Activated CD8-positive, alpha-beta memory T cell treated with anti-CD3 and anti-CD28 coated beads, Interleukin-2, amount 50 U/mL, for 4 hours (primary cell): ENCODE measurements around the gene ST3GAL6.

Experiments
- DNase-seq: peaks from one replicate; pipeline ENCODE4 v3.0.0-alpha.2; 2020

Gene ST3GAL6

DNA sequence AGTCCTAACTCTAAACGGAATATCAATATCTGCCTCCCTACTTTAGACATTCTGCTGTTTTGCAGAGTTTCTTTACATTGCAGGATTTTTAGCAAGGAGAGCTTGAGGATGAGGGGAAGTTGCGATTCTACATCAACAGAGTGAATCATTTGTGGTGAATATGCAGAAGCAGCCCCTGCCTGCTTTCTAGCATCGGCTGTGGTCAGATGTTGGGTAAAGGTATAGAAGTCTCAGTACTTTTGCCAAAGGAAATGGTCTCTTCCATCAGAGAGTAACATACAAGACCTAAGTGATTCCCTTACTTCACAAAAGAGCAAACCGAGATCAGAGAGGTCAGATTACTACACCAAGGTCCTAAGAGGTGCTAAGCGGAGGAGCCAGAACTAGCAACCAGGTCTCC is 15.2 kb downstream of the ST3GAL6 start:
- DNase-seq, result no peak

GRCh38 chr3:98778852-98779413 is 15.8 kb downstream of the ST3GAL6 start:
- DNase-seq, result no peak

GRCh38 chr3:98779541-98780335 is 16.6 kb downstream of the ST3GAL6 start:
- no peak for DNase-seq

DNA sequence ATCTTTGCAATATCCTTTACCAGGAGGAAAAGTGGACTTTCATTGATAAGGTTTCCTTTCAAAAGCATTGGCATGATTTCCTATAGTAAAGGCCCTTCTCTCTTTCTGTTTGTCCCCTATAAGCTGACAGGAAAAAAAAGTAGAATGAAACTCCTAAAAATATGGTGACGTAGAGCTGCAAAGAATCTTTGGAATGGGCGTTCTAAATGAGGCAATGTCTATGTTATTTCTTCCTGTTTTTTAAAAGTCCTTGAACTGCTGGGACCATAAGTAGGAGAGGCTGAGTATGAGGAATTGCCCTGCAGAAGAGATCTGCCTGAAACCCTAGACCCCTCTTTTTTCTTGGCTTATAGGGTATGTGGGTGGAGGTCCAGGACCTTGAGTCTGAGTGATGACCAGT is 17.2 kb downstream of the ST3GAL6 start:
- DNase-seq, result no peak

DNA sequence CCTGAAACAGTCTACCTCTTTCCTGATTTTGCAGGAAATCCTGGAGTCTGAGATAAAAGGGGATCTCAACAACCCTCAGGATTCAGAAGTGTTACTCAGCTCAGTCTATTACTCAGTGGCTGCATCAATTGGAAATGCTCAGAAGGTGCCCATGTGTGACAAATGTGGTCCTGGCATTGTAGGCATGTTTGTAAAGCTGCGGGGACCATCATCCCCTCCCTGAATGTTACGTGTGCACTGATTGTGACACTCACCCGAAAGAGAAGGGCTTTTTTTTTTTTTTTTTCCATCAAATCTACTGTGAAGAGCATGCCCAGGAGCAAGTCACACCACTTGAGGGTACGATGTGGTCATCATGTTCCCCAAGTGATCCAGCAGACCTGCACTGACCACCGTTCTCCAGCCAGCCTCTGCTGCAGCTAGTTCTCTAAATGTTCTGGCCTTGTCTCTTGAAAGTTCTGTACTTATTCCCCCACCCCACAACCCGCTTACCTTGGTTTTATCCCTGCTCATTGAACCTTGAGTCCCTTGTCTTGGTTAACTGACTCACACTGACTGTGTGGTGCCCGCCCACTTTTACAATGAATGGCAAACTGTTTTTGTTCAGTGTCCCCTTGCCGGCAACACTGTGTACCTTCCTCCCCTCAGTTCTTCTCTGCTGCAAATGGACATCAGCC is 19.8 kb downstream of the ST3GAL6 start:
- DNase-seq, result no peak

GRCh38 chr3:98784042-98784441 is 20.9 kb downstream of the ST3GAL6 start:
- no peak for DNase-seq

GRCh38 chr3:98784666-98785600 is 21.8 kb downstream of the ST3GAL6 start:
- DNase-seq, result no peak

DNA sequence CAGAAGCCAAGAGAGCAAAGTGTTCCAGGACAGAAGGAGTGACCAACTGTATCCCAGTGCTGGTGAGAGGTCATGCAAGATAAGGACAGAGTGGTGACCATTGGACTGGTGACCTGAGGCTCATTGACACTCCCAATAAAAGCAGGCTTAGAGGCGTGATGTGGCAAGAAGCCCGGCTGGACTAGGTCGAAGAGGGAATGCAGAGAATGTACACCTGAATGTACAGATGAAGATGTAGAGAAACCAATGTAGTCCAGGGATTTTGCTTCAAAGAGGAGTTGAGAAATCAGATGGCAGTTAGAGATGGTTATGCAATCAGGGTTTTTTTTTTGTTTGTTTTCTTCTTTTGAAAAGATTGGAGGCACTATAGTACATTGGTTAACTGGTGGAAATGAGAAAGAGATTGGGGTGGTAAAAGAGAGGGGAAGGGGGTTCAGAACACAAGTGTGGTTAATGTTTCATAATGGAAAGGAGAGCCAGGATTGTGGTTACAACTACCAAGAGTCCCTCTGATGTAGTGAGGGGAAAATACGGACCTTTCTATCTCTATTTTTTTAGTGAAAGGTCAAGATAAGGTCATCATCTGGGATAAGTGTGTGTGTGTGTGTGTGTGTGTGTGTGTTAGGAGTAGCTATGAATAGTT is 23.3 kb downstream of the ST3GAL6 start:
- no peak for DNase-seq

DNA sequence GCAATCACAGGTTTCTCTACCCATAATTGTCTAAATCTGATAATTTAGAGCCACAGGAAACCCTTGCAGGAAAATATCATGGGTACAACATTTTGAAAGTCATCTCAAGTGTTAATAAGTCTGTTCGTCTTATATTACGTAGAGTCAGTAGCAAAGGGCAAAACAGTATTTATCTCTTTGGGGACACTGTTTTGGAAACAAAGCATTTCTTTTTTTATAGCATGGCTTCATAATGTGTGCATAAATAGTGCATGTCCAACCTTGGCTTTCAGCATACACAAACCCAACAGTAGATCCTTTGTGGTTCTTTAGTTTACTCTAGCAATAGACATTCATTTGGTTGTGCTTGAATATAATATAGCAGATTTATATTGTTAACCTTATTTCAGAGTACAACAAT is 24.0 kb downstream of the ST3GAL6 start:
- DNase-seq, result no peak

GRCh38 chr3:98788651-98789050 is 25.5 kb downstream of the ST3GAL6 start:
- no peak for DNase-seq

DNA sequence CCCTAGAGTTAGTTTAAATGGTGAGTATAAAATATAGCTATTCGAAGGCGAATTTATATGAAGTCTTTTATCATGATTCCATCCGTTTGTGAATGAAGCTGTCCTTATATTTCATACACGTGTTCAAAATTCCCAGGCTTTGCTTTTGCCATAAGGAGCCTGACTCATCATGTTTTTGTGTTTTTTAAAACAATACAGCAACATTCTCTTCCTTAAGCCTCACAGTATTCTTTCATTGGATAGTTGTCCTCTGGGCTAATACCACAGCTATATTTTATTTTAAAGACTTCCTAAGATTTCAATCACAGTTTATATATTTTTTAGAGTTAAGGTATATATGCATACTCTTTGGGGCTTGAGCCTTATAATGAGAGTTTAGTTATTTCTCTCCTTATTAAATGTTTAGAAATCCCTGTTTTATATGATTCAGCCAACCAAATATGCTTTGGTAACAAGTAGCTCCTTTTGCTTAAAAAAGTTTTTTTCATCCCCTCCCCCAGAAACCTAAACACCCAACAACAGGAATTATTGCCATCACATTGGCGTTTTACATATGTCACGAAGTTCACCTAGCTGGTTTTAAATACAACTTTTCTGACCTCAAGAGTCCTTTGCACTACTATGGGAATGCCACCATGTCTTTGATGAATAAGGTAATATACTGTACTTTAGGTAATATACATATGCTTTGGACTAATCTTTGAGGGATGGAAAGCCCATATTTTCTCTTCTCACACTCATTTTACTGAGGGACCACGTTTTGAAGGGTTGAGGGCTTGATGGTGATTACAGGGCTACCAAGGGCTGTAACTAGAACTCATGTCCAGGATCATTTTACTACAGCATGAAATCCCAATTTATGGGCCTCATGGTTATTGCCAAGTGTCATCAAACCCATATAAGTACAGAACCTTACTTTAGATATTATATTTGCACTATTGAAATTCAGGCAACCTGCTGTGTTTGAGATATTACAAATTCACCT is 28.5 kb downstream of the ST3GAL6 start:
- no peak for DNase-seq

GRCh38 chr3:98793971-98794370 is 30.8 kb downstream of the ST3GAL6 start:
- no peak for DNase-seq

DNA sequence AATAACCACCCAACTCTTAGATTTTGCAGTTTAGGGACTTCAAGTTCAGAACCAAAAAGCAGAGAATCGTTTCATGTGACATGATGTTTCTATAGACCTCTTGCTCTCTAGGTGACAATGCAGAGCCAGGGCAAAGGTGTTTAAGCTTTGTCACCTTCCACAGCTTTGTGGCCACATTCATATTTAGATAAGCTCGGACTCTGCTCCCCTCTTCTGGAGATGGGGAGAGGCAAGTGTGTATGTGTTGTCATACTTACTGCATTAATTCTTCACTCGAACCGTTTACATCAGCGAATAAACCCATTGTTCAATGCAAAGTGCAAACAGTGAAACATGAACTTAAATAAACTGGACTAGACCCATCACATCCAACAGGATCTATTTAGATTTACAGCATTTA is 33.2 kb downstream of the ST3GAL6 start:
- no peak for DNase-seq

- DNase-seq, result no peak
Observed at GRCh38 chr3:98797905-98798304, 34.8 kb downstream of the ST3GAL6 start.

- no peak for DNase-seq
Observed at GRCh38 chr3:98798820-98799219, 35.7 kb downstream of the ST3GAL6 start.

GRCh38 chr3:98799479-98799878 is 36.3 kb downstream of the ST3GAL6 start:
- DNase-seq, result no peak

- no peak for DNase-seq
Observed at GRCh38 chr3:98800401-98800800, 37.3 kb downstream of the ST3GAL6 start.

DNA sequence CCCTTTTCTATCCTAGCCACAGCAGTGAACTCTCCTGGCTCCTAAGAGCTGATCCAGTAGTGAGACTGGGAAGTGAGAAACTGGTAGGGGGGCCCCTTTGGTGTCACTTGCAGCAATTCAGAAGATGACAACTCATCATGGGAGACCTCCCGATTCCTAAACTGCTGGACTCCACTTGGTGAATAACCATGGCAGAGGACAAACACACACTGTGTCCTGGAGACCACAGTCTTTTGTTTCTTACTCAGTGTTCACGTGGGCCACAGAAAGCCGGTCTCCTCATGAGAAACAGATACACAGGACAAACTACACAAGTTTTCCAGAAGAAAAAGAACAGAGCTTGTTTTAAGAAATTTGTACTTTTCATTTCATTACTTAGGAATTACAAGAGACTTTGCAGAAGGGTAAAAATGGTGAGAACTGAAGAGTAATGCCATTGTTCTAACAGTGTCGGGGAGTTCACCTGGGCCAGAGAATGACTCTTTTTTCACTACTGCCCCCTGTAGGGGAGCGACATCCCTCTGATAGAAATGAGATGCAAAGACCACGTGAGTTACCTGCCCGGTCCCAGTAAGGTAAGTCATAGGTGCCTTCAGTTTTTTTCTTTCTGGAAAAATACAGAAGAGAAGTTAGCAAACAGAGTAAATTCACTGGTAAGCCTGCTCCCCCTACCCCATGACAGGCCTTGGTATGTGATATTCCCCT is 38.1 kb downstream of the ST3GAL6 start:
- DNase-seq, result no peak

GRCh38 chr3:98805571-98805970 is 42.4 kb downstream of the ST3GAL6 start:
- no peak for DNase-seq

DNA sequence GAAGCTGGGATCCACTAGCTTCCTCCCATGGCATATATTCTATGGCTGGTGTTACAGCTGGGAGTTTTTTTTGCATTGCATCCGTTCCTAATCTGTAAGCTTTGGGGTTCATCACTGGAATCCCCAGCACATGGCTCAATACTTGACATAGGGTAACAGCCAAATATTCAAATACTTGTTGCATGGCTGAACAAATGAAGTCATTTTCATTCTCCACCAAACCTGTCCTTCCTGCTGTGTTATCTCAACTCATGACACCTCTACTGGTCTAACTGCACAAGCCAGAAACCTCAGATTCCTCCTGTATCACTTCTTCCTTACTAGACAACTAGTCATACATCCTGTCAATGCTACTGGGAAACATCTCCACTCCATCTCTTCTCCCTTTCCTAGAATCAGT is 43.4 kb downstream of the ST3GAL6 start:
- DNase-seq, result no peak

- DNase-seq, result no peak
Observed at GRCh38 chr3:98807011-98807410, 43.9 kb downstream of the ST3GAL6 start.
